HepG2 (cell line): ENCODE results near the gene LPO. TPM values are rescaled to one million over a fixed set of nuclear protein-coding genes. Genes with fewer than 3 reads are reported as not detected.

Experiments used
- ATAC-seq: fragments of 200-7000 bp; cut with Tn5 transposase; 3 replicates; pipeline ENCODE4 v1.9.1; 2020; ENCODE audit warnings: mild to moderate bottlenecking, moderate library complexity
- BruUV-seq: library from RNA; stranded (reverse); fragments of 400-500 nt; replicated peaks from 2 replicates; lab custom pipeline; 2021; lab: Mats Ljungman, UMichigan
- CTCF ChIA-PET: fragments of 300-600 bp; formaldehyde crosslinking; extraction: SDS; loops from one replicate; lab custom pipeline; 2021; ENCODE audit warnings: low total read pairs, inconsistent platforms, low intra/inter-chr PET ratio; lab: Yijun Ruan, JAX
- POLR2A ChIA-PET: fragments of 350-600 bp; sonication (Branson Sonifier 250); formaldehyde crosslinking; loops from one replicate; lab custom pipeline; 2020; ENCODE audit warnings: antibody characterized with exemption, inconsistent platforms; lab: Yijun Ruan, JAX
- DNase-seq: peaks from one replicate; pipeline ENCODE4 v3.0.0-alpha.2; 2015; ENCODE audit warnings: low spot score
- FAIRE-seq: peaks from 3 replicates; lab custom pipeline; 2011; peaks lifted over from hg19 to GRCh38; lab: Jason Lieb, UNC
- H2AFZ ChIP-seq: one replicate; pipeline ENCODE4 v1.6.1; 2011; ENCODE audit warnings: low read length, inconsistent platforms
- H3K27ac ChIP-seq: fragments of 300-600 bp; 3 replicates; pipeline ENCODE4 v1.8.0; 2011; ENCODE audit warnings: mixed run types, mild to moderate bottlenecking, mixed read lengths, low read length, inconsistent platforms; ENCODE audit not compliant: insufficient read depth; ENCODE audit errors: extremely low read length
- H3K27me3 ChIP-seq, 2 experiments: fragments of 200-600 bp in 1 of 2; 2 replicates in 1 of 2; 3 replicates in 1 of 2; pipeline versions ENCODE4 v1.6.0 to v1.8.0; 2011; ENCODE audit warnings: low read length in 2 of 2, mild to moderate bottlenecking in 2 of 2, moderate library complexity in 2 of 2, inconsistent platforms in 1 of 2; ENCODE audit not compliant: insufficient read depth in 2 of 2, control insufficient read depth in 1 of 2
- H3K36me3 ChIP-seq, 2 experiments: fragments of 200-600 bp in 1 of 2; replicated peaks in 1 of 2; 2 replicates in 1 of 2; 3 replicates in 1 of 2; pipeline versions ENCODE4 v1.5.1 to v1.8.0; 2011; ENCODE audit warnings: low read length in 2 of 2, inconsistent platforms in 1 of 2; ENCODE audit not compliant: insufficient read depth in 2 of 2, control insufficient read depth in 1 of 2
- H3K4me1 ChIP-seq: 2 replicates; pipeline ENCODE4 v1.5.1; 2012; ENCODE audit warnings: low read length, inconsistent platforms; ENCODE audit not compliant: insufficient read depth
- H3K4me2 ChIP-seq: 2 replicates; pipeline ENCODE4 v1.6.0; 2011; ENCODE audit warnings: low read depth, low read length, inconsistent platforms
- H3K4me3 ChIP-seq, 3 experiments: fragments of 200-600 bp in 1 of 3; sonication (generic), shearing (Covaris generic) in 1 of 3; replicated peaks in 1 of 3; 2 replicates each; pipeline ENCODE4 v1.5.1; 2011 to 2016; ENCODE audit warnings: low read length in 3 of 3, inconsistent platforms in 2 of 3, low read depth in 2 of 3, mild to moderate bottlenecking in 2 of 3, control low read depth in 1 of 3, mixed read lengths in 1 of 3; ENCODE audit not compliant: insufficient read depth in 1 of 3
- H3K79me2 ChIP-seq: one replicate; pipeline ENCODE4 v1.6.1; 2011; ENCODE audit warnings: low read length, inconsistent platforms; ENCODE audit not compliant: insufficient read depth
- H3K9ac ChIP-seq: 2 replicates; pipeline ENCODE4 v1.6.0; 2011; ENCODE audit warnings: mild to moderate bottlenecking, low read depth, low read length, inconsistent platforms; ENCODE audit not compliant: insufficient read depth
- H3K9me3 ChIP-seq: 2 replicates; pipeline ENCODE4 v1.5.1; 2012; ENCODE audit warnings: mild to moderate bottlenecking, low read length
- H4K20me1 ChIP-seq: 2 replicates; pipeline ENCODE4 v1.6.0; 2011; ENCODE audit warnings: inconsistent platforms, mild to moderate bottlenecking, low read length, moderate library complexity; ENCODE audit not compliant: insufficient read depth
- SP5 ChIP-seq: IDR thresholded peaks from 2 replicates; pipeline ENCODE4 v1.6.1; 2016; ENCODE audit warnings: low read depth, borderline replicate concordance
- ZMYM2 ChIP-seq: sonication (generic); formaldehyde crosslinking; IDR thresholded peaks from 2 replicates; pipeline ENCODE4 v1.8.0; 2022; ENCODE audit warnings: mild to moderate bottlenecking, missing genetic modification reagents
- ZNF253 ChIP-seq: sonication (generic); formaldehyde crosslinking; IDR thresholded peaks from 2 replicates; pipeline ENCODE4 v1.8.0; 2022; ENCODE audit warnings: mild to moderate bottlenecking, missing genetic modification reagents, borderline replicate concordance
- ZNF883 ChIP-seq: sonication (generic); formaldehyde crosslinking; IDR thresholded peaks from 2 replicates; pipeline ENCODE4 v1.5.1; 2020; ENCODE audit warnings: mild to moderate bottlenecking, missing genetic modification reagents; ENCODE audit errors: not compliant biosample characterization
- WGBS: methylation state at CpG from one replicate; pipeline ENCODE4 v1.1.6; 2017; ENCODE audit warnings: low lambda C conversion rate; 5-methylcytosine and 5-hydroxymethylcytosine counted together
- in situ Hi-C: cut with HindIII; loops from 2 replicates; pipeline ENCODE4 v1.10.0; 2017; ENCODE audit warnings: low pct_unique_long_range_greater_than_20kb; ENCODE audit not compliant: extremely low pct_ligation_motif_present
- intact Hi-C: fragments of 100-400 bp; cut with micrococcal nuclease; formaldehyde crosslinking; loops from one replicate; pipeline ENCODE4 v1.10.0; 2022; ENCODE audit not compliant: unreplicated experiment
- polyA plus RNA-seq, 8 experiments: library from polyadenylated mRNA; depleted of rRNA in 3 of 8; stranded (reverse) in 7 of 8; unstranded in 1 of 8; fragments of >200 nt; fragmentation: Illumina TruSeq in 4 of 8; extraction: Trizol in 4 of 8; gene quantifications; 2 replicates each; pipeline versions ENCODE4 v1.2.1 to v1.2.3, GENCODE V29; 2011 to 2016; ENCODE audit warnings: low read depth in 4 of 8, missing spikeins in 1 of 8, mixed read lengths in 1 of 8; ENCODE audit not compliant: insufficient read depth in 1 of 8
- total RNA-seq, 5 experiments: library from RNA; depleted of rRNA; stranded (reverse); fragments of >200 nt; fragmentation: Illumina TruSeq; extraction: Trizol; gene quantifications; 2 replicates each; pipeline ENCODE4 v1.2.3, GENCODE V29; 2016; ENCODE audit warnings: low read depth in 1 of 5
- TF ChIP-seq, protein P1 (sequence below): sonication (generic); formaldehyde crosslinking; IDR thresholded peaks from 2 replicates; pipeline ENCODE4 v1.4.0; 2020; ENCODE audit warnings: mild to moderate bottlenecking, missing genetic modification reagents
- TF ChIP-seq, protein P2 (sequence below): IDR thresholded peaks from 2 replicates; pipeline ENCODE4 v1.6.1; 2016; ENCODE audit warnings: missing compliant biosample characterization, missing genetic modification reagents, borderline replicate concordance

Gene LPO
- total and polyA plus RNA-seq, 2 of the 13 experiments (the other 11 are each of a cell fraction or from before 2014, with no cell fraction given): not detected

DNA sequence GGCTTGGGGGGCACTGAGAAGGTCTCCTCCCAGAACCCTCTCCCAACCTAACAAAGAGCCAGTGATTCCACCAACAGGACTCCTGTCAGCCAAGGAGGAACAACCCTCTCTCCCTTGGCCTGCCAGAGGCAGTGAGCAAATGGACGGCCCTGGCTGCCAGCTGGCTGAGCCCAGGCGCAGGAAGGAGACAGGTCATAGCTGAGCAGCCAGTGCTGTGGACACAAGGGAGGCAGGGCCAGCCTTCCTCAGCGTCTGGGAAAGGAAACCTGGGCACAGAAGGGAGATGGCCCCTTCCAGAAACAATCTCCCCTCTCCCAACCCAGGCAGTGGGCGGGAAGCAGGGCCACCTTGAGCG lies 40.3 kb downstream of the LPO start:
- Histone ChIP-seq H4K20me1 (no peaks in the 10 kb centered on the region), H3K79me2 (no peaks in the 10 kb centered on the region), H3K9me3 (no peaks in the 10 kb centered on the region), H3K4me3 (peak overlapping the region in 1 of 3 experiments; percentile 44; a peak in 1 of 6 replicates), H3K27me3 (peaks cover 16 to 68% of the 10 kb centered on the region in 2 experiments; a peak in 4 of 5 replicates), H2AFZ (no peak overlapping the region), H3K36me3 (no peaks in the 10 kb centered on the region), H3K27ac (no peak overlapping the region), H3K4me1 (peaks cover under 1% of the 10 kb centered on the region), H3K9ac (no peak overlapping the region), H3K4me2 (peak overlapping the region; percentile 47)
- ChIA-PET CTCF (no interaction called here), POLR2A (no interaction called here)
- peak; percentile 57 for ATAC-seq
- TF ChIP-seq ZNF253 (CRISPR knock-in tag) (0 out of 2 replicates have a peak, but pooled peaks have one; percentile 22), ZMYM2 (CRISPR knock-in tag) (no peak), SP5 (no peak), ZNF883 (CRISPR knock-in tag) (no peak)
- TF ChIP-seq, protein P1, sequence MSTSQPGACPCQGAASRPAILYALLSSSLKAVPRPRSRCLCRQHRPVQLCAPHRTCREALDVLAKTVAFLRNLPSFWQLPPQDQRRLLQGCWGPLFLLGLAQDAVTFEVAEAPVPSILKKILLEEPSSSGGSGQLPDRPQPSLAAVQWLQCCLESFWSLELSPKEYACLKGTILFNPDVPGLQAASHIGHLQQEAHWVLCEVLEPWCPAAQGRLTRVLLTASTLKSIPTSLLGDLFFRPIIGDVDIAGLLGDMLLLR (CRISPR knock-in tag): 0 out of 2 replicates have a peak, but pooled peaks have one; percentile 13
- TF ChIP-seq, protein P2, sequence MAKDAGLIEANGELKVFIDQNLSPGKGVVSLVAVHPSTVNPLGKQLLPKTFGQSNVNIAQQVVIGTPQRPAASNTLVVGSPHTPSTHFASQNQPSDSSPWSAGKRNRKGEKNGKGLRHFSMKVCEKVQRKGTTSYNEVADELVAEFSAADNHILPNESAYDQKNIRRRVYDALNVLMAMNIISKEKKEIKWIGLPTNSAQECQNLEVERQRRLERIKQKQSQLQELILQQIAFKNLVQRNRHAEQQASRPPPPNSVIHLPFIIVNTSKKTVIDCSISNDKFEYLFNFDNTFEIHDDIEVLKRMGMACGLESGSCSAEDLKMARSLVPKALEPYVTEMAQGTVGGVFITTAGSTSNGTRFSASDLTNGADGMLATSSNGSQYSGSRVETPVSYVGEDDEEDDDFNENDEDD (CRISPR knock-in tag): peak; percentile 22; the same call in 1 of the 2 replicates
- WGBS: 0% methylated on average over 4 of the region's 5 CpGs
- intact Hi-C loops: no loop called here
- no TSS peak for BruUV-seq
- in situ Hi-C loops: no loop called here
- FAIRE-seq: no peak
- no peak for DNase-seq
